Activated CD4-positive, alpha-beta T cell treated with anti-CD3 and anti-CD28 coated beads for 48 hours (primary cell): ENCODE data around the gene SPRR1A.
"Not testable (repeated sequence)": the region's sequence is repeated elsewhere in the genome, so short reads cannot be mapped to it uniquely, and the experiment has no call there.

Experiments
- DNase-seq: peaks from one replicate; pipeline ENCODE4 v3.0.0-alpha.2; 2020

Gene SPRR1A

DNA sequence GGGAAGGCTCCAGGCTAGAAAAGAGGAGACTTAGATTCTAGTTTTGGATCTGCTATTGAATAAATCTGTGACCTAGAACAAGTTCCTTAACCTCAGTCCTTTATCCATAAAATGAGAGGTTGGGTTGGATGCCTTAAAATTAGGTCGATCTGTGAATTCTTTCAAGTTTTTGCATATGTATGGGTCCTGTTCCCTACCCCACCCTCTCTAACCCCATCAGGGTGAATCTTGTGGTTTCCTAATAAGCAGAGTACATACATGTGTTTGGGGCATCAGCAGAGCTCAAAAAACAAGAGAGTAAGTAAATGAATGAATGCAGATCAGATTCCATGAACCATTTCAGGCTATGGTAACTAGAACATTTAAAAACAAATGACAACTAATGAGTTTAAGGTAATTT is 7.2 kb upstream of the SPRR1A start:
- no peak for DNase-seq

DNA sequence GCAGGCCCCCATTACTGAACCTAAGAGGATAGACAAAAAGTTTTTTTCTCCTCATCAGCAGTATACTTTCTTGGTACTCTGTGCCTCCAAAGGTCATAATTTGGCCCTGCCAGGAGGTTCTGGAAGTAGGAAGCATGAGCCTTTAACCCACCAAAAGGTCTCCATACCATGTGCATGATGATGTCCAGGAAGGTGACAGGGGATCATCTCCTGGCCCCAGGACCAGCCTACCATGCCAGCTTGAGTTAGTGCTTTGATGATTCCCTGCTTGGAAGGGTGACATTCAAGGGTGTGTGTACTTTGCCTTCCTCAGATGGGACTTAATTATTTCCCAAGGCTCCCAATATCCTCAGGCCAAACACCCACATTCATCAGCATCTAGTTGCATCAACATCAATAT is 6.3 kb upstream of the SPRR1A start:
- no peak for DNase-seq

DNA sequence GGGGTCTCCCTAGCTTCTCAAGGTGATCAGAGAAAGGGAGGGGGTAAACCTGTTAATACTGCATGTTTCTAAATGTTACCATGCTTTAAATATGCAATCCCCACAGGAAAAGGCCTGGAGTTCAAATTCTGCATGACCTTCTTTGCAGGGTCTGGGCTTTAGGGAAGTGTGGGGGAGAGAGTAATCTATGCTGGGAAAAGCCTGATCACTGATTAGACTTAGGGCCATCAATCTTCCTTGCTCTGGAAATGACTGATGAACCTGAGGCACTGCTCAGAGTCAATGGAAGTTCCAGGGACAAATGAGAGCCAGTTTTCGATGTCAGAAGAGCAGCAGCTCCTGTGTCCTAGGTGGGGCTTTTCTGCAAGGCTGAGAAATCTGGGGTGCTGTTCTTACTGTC is 3.2 kb upstream of the SPRR1A start:
- DNase-seq, result no peak

DNA sequence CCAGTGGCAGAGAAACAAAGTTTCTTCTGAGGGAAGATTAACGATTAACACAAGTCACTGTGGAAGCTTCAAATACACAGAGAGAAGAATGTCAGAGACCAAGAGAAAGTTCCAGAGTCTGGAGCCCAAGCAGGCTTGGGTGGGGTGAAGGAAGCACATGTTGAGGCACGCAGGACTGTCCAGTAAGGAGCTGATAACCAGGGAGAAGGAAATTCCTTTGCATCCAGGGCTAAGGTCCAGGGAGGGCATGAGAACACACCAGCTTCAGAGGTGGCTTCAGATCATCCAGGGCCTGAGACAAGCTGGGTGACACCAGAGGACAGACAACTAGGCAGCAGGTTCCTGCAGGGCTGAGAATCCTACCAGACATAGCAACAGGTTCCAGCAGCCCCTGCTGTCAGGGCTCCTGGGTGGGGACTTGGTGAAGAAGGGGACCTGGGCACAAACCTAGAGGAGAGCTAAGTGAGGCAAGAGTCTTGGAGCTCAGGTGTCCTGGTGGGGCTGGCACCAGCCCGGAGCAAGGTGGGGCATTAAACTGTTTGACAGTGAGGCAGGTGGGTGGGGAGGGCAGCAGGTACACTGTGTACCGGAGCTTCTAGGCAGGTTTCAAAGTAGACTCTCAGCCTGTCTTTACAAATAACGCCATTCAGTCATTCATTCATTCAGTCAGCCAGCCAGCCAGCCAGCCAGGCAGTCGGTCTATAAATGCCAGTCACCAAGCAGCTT is 2.6 kb upstream of the SPRR1A start:
- DNase-seq, result no peak

DNA sequence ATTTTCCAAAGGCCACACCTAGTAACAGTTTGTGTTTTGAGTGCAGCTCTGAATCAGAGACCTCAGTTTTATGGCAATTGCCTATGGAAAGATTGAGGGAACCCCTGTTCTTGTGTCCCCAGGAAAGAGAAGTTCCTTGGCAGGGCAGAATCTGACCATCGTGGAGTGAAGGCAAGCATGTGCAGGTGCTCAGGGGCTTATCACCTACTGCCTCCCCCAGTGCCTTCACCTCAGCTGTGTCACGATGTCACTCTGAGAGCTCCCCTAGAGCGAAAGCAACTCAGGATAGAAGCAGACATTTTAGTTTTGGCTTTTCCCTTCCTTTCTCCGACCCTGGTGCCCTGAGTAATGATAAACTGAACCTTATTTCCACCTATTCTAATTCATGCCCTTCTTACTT is 1.8 kb upstream of the SPRR1A start:
- DNase-seq, result no peak

DNA sequence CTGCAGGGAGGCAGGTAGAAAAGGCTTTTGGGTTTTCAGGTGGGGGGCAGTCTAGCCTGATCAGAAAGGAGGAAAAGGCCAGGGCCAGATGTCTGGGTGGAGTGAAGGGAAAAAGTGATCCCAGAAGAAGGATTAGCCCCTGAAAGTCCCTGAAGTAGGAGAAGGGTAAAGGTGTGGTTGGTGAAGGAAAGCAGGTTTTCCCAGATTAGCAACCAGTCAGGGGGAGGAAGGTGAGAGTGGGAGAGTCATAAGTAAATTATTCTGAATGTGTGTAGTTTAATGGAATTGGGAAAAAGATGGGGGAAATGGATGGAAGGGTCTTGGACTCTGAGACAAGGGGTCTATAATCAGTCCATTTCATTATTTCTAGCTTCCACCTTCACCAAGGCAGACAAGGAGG is 647 bp upstream of the SPRR1A start:
- no peak for DNase-seq

DNA sequence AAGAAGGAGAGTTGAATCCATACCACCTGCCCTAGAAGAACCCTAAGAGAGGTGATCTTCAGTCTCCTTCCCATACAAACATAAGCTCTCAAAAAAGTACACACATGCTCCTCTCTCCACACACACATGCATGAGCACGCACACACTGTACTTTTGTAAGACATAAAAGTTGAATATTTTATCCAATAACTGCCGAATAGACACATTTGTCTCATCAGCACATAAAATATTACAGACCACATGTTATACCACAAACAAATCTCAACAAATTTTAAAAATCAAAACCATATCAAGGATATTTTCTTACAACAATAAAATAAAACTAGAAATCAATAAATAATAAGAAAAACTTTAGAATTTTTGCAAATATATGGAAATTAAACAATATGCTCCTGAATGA is 2.7 kb downstream of the SPRR1A start:
- no peak for DNase-seq

DNA sequence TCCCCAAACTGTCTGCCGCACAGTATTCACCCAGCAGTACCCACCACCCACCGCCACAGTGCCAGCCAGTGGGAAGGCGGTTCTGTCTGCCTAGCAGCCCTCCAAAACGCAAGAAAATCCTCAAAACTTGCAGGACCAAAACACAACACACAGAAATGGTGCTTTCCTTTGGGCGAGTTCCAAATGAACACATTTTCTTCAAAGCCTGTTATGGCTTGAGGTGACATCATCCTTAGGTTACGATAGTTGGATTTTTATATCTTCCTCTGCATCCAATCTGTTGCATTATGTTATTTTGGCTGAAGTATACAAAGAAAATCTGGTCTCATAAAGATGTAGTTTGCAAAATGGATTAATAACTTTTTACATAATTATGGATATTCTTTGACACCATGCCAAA is 9.3 kb downstream of the SPRR1A start:
- no peak for DNase-seq

DNA sequence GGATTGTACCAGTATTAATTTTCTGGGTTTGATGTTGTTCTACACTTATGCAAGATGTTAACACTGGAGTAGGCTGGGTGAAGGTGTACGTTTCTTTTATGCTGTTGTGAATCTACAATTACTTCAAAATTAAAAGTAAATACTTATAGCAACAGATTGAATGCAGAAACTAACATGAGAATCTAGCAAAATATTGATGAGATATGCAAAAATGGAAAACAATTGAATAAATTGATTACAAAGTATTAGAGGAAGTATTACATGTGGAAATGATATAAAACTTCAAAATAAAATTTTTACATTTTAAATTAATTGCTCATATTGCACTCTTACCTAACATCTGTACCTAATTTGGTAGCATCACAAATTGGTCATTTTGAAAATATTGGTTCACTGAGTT is 12.0 kb downstream of the SPRR1A start:
- DNase-seq, result no peak

DNA sequence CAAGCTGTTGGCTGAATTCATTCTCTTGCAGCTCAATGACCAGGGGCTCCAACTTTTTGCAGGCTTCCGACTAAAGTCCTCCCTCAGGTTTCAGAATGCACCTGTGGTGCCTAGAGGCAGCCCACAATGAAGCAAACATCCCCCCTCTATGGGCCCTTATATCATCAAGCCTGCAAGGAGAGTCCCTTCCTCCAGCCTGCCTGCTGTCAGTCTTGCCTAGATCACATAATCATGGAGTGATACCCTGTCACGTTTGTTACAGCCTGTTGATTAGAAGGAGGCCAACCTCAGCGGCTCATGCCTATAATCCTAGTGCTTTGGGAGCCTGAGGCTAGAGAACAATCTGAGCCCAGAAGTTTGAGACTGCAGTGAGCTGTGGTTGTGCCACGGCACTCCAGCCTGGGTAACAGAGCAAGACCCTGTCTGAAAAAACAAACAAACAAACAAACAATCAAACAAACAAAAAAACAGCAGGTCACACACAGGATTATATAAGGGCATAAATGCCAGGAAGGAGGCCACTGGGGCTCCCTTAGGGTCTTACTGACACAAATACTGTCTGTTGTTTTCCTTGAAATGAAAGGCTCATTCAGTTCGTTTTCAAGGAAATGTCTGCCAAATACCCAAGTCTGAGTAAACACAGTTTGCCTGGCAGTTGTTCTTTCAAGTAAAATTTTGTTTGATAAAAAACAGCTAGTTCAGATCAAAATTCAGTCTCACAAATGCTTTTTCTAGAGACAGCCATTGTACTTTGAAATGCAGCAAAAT is 12.9 kb downstream of the SPRR1A start:
- DNase-seq, result no peak

DNA sequence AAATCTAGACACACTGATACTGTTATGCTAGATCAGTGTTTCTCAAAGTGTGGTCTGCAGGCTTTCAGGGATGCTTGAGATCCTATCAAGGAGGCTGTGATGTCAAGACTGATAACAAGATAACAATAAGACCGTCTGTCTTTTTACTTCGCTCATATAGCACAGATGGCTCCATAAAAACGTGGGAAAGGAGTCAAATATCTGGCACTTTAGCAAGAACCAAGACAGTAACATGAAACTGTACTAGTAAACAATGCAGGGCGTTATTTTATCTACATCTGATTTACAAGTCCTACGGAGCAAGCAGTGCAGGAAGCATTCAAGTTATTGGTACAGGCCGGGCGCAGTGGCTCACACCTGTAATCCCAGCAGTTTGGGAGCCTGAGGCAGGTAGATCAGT is 14.0 kb downstream of the SPRR1A start:
- DNase-seq, result no peak

DNA sequence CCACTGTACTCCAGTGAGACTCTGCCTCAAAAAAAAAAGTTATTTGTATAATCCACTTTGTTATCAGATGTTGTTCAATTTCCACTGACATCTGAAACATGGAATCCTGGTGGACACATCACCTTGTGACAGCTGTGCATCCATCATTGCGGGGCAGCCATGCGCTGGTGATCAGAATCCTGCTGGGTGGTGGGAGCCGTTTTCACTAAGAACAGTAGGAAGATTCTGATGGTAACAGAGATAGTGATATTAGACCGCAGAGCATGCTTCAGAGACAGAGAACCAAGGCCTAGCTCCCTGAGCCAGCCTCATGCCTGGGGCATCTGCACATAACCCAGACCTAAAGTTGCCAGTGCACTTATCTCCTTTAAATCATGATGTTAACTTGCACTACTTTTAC is 14.6 kb downstream of the SPRR1A start:
- DNase-seq, result no peak

DNA sequence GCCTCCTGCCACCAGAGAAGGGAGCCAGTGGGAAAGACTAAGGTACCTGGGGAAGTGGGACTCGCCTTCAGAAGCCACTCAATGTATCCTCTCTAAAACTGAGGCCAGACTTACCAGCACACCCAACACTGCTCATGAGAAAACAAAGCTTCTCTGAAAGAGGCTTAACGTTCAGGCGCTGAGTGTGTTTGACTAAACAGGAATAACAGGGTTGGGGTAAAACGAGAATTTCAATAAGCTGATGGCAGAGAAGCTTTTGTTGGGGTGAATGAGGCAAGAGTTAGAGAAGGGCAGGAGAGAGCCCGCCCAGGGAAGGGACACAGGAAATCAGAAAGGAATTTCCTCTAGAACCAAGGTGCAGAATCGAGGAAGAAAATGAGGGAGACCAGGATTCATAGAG is 15.9 kb downstream of the SPRR1A start:
- no peak for DNase-seq

DNA sequence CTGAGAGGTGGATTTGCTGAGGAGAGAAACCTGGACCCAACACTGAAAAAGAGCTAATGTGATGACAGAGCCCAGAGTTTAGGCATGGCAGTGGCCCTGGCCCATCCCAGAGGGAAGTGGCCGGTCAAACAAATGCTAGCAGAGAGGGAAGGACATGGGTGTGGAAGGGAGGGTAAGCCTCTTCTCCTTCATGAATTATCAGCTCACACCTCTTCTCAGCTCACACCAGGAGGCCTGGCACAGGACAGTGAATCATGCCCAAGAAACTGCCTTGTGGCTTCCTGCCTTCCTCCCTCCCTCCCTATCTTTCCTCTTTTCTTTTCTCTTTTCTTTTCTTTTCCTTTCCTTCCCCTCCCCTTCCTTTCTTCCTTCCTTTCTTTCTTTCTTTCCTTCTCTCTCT is 16.4 kb downstream of the SPRR1A start:
- no peak for DNase-seq

DNA sequence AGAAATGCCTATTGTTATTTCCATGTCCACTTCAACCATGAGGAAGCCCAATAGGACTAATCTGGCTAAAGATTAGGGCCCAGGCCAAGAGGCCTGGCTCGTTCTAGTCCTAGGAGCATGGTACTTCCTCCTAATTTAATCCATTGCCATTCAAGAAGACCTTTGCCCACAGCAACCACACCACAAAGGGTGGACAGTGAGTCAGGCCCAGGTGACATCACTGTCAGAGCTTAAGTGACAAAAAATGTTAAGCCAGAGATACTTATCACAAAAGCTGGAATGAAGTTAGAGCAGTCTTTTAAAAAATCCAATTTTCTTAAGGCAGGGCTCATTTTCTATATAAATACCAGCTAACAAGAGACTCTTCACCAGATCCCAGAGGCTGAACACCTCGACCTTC is 17.5 kb downstream of the SPRR1A start, which contains the start of gene SPRR3:
Gene SPRR3 (plus strand): TSS at position 368 of the 400 bp plus-strand sequence. CDS start 1,272 bp downstream, outside the sequence.
- no peak for DNase-seq

DNA sequence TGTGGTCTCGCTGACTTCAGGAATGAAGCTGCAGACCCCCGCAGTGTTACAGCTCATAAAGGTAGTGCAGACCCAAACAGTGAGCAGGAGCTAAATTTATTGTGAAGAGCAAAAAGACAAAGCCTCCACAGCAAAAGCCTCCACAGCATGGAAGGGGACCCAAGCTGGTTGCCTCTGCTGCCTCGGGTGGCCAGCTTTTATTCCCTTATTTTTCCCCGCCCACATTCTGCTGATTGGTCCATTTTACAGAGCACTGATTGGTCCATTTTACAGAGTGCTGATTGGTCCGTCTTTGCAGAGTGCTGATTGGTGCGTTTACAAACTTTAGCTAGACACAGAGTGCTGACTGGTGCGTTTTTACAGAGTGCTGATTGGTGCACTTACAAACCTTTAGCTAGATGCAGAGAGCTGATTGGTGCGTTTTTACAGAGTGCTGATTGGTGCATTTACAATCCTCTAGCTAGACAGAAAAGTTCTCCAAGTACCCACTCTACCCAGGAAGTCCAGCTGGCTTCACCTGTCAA is 27.4 kb downstream of the SPRR1A start:
- DNase-seq, result not testable (repeated sequence)

DNA sequence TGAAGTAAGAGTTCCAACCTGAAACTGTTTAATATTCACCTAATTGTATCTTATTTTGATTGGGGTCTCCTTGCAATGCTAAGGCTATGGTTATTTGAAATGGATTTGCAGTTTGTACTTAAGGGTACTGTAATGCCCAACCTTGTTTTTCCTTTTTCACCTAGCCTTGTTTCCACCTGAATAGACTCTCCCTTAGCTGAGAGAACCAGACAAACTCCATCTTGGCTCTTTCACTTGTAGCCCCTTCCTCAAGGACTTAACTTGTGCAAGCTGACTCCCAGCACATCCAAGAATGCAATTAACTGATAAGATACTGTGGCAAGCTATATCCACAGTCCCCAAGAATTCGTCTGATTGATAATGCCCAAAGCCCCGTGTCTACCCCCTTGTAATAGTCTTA is 37.9 kb downstream of the SPRR1A start:
- DNase-seq, result not testable (repeated sequence)

DNA sequence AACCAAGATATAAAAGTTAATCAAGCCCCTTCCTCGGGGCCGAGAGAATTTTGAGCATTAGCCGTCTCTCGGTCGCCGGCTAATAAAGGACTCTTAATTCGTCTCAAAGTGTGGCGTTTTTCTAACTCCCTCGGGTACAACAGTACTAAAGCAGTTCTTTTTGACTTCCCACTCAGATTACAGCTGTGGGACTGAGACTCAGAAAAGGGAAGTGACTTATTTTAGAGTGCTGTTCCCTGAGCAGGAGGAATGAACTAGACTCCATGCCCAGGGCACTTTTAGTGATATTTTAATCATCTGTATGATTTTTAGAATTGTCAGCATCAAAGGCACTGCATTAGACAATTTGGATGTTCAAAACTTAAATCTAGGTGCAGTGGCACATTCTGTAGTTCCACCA is 38.5 kb downstream of the SPRR1A start:
- DNase-seq, result not testable (repeated sequence)

DNA sequence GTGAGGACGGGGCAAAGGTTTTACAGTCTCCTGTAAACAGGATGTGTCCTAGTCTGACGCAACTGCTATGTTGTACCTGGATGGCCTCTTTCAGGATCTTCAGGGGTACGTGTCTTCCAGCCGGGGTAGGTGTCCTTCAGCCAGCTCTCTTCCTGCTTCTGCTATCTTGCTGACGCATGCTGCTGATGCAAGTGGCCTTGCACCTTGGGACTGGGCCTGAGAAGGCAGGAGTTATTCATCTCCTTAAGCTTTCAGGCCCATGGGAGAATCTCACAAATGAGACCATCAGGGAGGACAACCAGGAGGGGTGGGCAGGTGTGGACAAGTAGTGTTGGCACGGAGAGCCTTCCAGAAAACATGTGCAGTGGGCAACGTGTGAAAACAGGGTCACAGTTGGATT is 39.2 kb downstream of the SPRR1A start:
- no peak for DNase-seq

DNA sequence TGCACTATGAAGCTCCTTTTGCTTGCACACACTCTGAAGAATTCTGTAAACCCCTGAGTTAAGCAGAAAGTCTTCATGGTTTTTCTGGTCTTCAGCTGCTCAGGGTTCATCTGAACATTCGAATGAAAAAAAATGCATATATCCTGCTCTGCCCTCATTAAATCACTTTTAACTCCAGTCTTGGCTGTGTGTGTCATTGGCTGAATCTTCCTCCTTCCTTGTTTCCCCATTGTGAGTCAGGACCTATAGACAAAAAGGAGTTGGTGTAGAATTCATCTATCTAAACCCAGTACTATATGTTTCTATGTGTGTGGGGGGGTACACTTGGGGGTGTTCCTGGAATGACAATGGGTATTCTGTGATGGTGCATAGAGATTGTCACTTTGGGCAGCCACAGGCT is 40.5 kb downstream of the SPRR1A start:
- DNase-seq, result no peak

DNA sequence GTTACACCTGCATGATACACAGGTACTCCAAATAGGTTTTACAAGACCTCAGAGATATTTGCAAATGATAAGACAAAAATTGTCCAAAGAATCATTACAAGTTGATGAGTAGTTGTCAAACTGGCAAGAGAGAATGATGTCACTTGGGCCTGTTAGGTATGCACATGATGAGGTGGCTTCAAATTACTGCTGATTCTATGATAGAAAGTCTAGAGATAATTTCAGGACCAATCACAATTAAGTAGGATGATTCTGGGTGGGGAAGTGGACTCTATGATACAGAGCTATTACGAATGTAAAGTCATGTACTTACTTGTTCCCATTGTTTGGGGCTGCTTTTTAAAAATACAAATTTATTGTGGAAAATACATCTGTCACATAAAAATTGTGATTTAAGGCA is 41.9 kb downstream of the SPRR1A start:
- no peak for DNase-seq

DNA sequence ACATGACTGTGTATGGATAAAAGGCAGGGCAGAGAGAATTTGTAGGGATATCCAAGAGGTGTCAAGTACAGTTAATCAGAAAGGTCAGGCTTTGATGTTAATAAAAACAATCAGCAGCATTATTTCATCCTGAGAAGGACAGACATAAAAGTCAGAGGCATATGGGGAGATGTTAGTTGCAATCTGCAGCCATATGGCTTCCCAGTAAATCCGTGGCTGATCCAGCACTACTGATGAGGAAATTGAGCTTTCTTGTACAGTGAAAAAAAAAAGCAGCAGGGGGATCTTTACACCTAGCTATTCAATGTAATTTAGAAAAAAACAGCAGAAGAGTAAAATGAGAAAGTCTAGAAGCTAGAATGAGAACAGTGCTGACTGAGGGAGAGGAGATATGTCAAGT is 44.9 kb downstream of the SPRR1A start:
- no peak for DNase-seq

DNA sequence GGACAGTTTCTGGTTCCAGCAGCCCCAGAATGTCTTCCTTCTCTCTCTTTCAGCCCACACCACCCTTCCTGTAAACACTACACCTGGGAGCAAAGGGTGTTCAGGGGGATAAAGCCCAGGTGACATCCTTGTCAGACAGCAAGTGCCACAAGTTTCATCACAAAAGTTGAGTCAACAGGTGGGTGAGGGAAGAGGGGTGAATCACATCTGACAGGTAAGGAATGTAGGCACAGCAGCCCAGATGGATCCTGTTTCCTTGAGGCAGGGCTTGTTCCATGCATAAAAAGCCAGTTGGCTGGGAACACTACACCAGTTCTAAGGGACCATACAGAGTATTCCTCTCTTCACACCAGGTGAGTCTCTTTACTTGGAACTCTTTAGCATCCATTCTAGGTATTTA is 47.0 kb downstream of the SPRR1A start, which contains the start of gene SPRR1B:
Gene SPRR1B (plus strand): TSS at position 309 of the 400 bp plus-strand sequence. CDS start 1,143 bp downstream, outside the sequence.
- no peak for DNase-seq

DNA sequence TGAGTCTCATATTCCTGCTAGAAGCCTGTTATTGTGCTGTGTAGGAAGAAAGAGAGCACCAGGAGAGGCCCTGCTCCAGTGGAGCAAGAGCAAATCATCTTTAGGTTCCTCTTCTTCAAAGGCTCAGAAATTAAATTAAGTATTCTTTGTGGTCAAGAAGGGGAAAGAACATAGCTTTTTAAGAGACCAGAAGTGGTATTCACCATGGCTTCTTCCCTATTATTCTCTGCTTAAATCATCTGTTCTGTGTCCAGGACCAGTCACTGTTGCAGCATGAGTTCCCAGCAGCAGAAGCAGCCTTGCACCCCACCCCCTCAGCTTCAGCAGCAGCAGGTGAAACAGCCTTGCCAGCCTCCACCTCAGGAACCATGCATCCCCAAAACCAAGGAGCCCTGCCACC is 48.2 kb downstream of the SPRR1A start:
- no peak for DNase-seq
